Chondrocyte (in vitro differentiated cells): ENCODE measurements around the gene TLE1. TPM values are rescaled to one million over a fixed set of nuclear protein-coding genes. Genes with fewer than 3 reads are reported as not detected.

Experiments
- total RNA-seq: library from RNA; stranded (reverse); gene quantifications from 3 replicates; pipeline ENCODE4 v1.2.1, GENCODE V29; 2021

Gene TLE1
- total RNA-seq, 1 donor from 2014 or later = 12.6 TPM

Other genes starting within 250 kb of the TLE1 start
- gene SPATA31D4, start 238.9 kb upstream of the TLE1 start, total RNA-seq = not detected in 3 replicates